Femur (tissue), 1 donor: ENCODE measurements around the gene OTC.

Source experiments
- DNase-seq: peaks from one replicate; pipeline ENCODE4 v3.0.0-alpha.2; 2017

The OTC gene

DNA sequence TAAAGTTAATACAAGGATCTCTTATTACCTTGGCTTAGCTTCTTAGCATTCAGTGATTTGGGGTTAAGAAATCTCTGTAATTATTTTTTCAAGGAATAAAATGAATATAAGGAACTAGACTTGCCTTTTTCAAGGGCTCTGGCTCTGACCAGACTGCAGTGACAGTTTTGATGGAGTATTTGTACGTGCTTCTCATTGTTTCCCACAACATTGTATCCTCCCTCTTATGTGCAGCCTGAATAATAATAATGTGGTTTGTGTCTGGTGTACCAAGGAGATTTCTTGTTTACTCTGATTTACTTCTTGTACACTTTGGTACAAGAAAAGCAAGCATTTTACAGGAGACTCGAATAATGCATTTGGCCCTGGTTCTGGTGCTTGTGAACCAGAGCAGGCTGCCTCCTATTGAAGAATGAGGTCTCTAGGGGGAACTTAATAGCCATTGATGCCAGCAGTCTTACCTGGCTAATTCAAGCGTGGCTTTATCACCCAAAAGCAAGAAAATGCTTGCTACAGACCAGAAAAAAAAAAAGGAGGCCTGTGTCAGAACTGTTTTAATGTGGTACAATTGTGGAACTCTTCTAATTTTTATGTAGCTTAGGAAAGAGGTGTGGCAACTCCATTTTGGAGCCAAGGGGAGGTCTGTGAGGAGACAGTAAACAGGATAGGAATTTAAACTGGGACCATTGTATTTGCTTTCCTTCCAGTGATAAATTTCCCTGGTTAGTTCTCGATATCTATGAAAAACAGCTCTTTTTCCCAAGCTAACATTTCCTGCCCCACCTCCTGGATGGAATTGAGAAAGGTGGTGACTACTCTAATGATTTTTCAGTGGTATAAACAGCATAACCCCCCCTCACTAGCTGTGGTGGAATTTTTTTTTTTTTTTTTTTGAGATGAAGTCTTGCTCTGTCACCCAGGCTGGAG lies 5.6 kb downstream of the OTC start:
- DNase-seq = no peak

DNA sequence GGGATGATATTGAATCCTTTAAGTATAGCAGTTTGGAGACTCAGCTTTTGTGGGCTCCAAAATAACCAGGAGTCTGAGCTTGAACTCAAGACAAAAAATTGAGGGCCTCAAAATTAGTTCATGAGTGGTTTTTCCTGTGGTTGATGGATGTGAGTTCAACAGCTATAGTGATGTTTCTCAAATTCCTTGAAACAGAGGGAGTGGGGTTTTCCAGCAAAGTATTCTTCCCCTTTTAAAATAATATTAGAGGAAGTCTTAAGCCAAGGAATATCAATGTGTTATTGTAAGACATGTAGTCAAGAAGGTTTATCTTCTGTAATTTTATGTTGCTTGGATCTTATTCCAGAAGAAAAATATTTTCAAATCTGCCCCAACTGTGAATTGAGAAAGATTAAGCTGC lies 10.6 kb downstream of the OTC start:
- no peak for DNase-seq

DNA sequence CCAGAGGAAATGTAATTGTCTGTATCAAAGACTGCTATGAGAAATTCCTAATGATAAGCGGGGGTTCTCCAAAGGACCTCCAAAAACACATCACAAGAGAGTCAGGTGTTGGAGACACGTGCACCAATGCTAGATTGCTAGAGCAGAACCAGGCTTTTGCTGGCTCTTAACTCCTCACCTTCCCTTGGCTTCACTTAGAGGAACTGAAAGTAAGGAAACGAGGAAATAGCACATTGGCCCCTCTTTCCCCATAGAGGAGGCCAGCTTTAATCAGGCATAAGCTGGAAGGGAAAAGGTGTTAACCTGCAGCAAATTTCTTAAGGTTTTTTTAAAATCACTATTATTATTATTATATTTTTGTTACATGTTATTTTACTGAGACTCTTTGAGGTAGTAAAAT lies 13.6 kb downstream of the OTC start:
- no peak for DNase-seq

DNA sequence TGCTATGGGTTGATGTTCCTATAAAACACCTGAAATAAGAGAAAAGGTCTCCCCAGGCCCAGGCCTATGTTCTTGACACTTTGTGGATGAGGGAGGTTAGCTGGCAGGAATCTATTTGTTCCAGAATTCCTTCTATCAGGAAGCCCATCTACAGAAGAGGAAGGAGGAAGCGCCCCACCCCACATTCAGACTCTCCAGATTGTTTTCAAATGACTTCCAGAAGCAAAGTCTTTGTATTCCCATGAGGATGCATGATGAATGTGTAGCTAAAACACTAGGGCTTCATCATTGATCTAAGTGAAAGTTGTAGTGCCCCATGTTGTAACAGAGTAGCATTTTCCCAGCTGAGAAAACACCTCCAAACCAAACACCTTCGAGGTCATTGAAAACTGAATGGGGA lies 16.4 kb downstream of the OTC start:
- no peak for DNase-seq

DNA sequence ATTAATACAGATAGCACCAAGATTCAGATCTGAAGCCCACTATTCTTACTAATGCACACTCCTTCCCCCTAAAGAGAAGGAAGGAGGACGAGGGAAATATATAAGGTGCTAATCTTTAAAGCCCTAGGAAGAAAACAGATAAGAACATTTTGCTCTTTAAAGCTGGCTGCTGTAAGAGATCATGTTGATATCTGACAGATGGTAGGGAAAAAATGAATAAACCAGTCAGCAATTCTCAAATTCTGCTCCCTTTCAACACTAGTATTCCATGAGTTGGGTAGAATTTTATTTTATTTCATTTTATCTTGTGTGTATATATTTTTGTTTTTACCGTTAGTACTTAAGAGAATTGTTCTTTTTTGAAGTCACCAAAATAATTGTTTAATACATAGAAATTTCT lies 19.2 kb downstream of the OTC start:
- no peak for DNase-seq

DNA sequence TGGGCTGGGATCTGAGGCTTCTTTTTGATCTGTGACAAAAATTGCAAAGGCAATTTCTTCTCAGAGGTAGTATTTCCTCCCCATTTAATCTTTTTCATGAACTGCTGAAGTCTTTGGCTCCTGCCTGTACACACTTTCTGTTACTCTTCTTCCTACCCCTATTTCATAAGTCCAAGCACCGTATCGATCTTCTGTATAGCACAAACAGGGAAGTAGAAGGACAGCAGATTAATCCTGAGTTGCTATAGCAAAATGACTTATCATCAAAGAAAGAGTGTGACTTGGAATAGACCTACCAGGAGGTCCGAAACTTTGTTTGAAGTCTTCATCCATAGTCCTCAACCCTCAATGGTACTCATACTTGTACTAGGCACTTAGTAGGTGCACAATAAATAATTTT lies 22.0 kb downstream of the OTC start:
- no peak for DNase-seq

DNA sequence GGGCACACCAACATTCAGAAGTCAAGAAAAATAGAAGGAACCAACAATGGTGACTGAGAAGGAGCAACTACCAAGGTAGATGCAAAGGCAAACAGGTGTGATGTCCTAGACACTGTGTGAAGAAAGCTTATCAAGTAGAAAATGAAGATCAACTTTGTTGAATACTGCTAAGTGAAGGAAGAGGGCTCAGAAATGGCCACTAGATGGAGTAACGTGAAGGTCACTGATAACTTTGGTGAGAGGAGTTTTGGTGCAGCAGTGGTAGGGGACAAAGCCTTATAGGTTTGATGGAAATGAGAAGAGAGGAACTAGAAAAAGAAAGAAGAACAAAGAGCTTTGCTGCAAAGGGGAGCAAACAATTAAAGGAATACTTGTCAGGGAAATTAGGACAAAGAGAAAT lies 23.5 kb downstream of the OTC start:
- no peak for DNase-seq

DNA sequence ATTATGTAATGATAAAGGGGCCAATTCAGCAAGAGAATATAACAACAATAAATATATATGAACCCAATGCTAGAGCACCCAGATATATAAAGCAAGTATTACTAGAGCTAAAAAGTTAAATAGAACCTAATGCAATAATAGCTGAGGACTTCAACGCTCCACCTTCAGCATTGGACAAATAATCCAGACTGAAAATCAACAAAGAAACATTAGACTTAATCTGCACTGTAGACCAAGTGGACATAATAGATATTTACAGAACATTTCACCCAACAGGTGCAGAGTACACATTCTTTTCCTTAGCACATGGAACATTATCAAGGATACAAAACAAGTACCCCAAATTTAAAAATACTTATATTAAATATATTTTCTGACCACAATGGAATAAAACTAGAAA lies 24.3 kb downstream of the OTC start:
- no peak for DNase-seq

DNA sequence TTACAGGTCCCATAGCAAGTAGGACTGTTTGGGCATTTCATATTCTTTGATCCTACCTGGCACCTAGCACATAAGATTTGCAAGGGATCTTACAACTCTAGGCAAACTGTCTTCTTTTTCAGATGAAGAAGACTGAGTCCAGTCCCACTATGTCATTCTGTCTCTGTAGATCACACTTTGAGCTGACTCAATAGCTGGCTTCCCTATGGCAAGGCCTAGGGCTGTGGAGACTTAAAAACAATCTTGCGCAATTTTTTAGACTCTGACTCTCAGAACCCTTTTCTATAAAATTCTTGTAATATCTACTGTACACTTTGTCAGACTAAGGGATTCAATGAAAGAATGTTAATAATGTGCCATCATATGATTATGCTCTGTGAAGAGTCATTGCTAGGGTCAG lies 26.7 kb downstream of the OTC start:
- DNase-seq = no peak

DNA sequence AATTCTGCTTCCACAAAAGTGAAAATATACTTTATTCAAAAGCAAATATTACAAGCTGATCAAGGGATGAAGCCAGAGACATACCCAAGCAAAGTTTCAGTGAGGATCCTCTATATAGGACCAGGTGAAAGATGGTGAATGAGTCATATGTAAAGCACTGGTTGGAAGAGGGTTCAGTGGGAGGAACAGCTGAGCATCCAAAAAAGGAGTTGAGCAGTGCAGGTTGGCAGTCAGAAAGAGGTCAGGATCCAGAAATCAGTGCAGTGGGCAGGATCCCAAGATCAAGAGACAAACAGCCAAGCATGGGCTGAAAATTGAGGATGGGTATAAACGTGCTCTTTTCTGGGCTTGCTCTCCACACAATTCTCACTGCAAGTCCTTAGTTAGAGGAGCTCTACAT lies 30.3 kb downstream of the OTC start:
- no peak for DNase-seq

DNA sequence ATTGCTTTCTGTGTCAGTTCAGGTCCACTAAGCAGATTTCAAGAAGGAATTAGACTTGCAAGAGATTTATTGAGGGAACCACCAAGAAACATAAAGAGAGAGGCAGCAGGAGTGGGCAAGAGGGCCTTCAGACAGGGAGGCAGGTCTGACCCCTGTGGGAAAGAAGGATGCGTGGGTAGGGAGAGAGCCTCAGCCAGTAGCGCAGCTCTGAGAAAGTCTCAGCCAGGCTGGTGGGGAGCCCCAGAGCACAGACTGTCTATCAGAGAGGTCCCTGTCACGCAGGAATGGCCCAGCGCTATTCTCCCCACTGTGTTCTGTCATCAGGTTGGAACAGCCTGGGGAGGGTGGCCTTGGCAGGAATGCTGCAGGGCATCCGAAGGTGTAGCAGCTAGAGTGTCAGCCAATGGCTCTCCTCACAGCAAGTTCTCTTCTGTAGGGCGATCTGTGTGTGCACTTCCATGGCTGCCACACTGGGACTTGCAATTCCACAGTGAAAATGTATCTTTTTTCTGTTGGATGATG lies 48.0 kb downstream of the OTC start:
- DNase-seq = no peak

DNA sequence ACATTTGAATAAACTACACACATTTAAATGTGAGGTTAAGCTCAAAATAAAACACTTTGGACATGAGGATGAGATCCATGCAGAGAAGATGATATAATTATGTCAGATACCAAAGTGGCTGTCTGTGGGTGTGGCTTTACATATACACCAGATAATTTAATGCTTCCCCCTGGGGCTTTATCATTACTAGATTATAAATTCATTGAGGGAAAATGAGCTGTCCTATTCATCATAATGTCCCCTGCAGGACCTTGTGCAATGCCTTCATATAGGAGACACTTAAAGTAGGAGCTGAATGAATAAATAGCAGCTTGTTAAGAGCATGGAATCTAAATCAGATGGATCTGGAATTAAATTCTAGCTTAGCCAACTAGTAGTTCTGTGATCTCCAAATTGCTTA lies 49.7 kb downstream of the OTC start:
- DNase-seq = no peak

DNA sequence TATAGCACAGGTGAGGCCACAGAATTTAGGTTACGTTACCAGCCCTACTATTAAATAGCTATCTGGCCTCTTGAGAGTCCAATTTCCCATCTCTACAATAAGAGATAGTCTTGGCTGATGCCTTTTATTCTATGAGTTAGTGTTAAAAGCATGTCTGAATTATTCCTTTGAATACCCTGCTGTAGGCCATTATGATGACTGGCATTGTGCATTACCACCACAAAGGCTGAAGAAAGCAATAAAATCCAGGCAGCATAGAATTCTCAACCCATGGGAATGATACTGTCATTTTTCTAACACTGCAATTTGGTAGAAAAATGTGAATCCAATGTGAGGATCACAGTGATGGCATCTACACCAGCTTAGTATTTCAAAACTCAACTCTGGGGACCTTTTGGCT lies 51.4 kb downstream of the OTC start:
- DNase-seq = no peak

DNA sequence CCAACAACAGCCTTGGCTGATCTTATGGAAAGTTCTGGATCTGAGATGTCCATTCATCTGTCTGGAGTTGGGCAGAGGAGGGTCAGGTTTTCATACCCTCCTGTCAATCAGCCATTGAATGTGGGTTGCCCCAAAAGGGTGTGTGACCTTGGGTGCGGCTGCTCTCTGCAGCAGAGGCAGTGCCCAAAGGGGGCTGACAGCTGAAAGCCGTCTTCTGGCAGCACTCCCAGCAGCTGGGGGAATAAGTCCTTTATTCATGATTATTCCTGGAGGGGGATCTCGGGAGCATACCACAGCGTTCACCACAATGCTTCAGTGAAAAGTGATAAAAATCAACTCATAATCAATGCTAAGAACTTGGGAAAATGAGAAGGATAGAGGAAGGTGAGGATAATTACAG lies 54.7 kb downstream of the OTC start:
- DNase-seq = peak; percentile 21

DNA sequence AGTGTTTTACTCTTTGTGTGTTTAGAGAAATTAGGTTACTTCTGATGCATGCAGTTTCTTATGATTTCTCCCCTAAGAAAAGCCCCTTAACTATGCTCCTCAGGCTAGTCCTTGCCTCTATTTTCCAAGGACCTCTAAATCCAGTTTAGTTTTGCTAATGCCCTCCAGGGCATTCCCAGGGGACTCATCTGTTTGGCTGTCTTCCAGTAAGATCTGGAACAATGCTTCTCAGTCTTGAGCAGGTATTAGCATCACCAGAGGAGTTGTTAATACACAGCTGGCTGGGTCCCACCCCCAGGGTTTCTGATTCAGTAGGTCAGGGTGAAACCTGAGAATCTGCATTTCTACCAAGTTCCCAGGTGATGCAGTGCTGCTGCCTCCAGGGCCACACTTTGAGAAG lies 56.9 kb downstream of the OTC start:
- DNase-seq = no peak

DNA sequence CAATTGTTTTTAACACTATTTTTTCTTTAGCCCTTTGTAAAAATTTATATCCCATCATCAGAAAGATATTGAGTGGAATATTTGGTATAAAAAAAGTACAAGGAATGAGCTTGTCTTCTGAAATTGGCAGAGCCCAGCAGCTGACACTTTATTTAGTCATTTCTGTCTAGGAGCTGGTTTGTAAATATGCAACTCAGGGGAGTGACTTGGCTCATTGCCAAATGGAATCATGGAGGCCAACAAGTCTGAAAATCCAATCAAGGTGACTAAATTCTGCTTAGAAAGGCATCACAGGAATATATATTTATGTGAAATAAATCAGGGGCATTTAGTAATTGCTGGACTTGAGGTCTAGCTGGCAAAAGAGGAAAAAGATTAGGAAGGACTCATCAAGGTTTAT lies 74.4 kb downstream of the OTC start:
- no peak for DNase-seq

DNA sequence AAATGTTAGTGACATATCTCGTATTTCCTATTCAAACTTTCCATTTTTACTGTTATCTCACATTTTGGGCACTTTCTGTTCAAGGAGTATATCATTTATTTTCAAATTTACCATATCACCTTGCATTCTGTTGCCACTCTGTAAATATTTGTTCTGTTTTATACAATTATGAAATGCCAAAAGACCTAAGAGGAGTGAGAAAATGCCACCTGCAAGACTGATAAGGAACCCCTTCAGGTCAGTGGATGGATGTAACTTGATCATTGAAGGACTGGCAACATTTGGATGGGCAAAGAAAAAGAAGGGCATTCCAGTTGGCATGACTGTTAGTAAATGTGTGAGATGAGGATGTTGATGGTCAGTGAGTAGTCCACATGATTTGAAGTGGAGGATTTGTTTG lies 79.1 kb downstream of the OTC start:
- DNase-seq = no peak

DNA sequence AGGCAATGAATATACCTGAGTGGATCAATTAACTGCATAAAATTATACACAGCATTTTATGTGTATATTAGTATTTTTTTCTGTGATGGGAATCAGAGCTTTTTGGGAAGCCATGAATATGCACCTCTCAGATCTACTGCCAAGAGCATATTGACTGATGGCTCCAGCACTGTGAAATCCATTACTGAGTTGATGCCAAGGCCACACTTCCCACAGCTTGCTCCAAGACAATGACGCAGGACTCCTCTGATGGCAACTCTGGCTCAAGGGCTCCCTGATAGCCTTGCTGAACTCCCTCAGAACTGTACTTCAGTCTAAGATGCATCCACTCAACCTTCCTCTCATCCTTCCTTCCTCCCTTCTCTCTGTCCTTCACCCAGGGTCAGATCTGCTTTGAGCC lies 82.7 kb downstream of the OTC start:
- no peak for DNase-seq

DNA sequence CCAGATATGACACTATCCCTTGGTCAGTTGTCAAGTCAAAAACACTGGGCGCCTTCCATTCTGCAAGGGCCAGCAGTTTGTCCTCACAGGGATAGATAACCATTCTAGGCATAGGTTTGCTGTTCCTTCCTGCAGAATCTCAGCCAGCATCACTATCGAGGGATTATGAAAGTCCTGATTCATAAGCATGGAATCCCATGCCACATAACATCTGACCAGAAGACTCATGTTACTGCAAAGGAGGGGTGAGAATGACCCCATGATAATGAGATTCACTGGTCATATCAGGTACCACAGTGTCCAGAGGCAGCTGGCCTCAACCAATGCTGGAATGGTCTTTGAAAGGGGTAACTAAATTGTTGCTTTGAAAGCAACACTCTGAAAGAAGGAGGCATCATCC lies 84.7 kb downstream of the OTC start:
- no peak for DNase-seq

DNA sequence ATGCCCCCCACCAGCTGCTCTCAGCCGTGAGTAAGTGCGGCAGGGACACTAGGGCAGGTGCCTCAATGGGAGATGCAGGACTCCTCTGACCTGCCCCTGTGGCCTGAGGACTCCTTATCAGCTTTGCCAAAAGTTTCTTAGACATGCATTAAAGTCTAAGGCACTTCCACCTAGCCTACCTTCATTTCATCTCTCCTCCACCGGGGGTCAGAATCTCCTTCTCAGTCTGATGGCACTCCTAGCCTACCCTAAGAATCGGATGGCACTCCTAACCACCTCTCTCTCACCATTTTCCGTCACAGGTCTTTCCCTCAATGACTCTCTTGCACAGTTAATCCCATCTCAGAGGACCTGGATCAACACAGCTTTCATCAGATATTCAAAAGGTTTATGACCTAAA lies 85.9 kb downstream of the OTC start:
- DNase-seq = no peak

DNA sequence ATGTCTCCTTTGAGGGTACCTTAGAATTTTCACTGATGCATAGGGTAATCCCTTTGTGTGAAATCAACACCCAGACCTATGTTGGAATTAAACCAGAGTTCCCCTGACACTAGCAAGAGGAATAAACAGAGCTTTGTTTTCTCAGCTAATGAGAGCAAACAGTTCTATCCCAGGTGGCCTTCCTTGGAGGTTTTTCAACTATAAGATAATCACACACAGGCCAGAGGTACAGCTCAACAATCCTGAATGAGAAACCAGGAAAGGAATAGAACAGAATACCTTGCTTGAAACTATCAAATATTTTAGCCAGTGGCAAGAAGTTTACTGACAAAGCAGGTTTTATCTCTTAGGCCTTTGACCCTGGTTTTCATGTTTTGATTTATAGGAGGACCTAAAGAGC lies 100.2 kb downstream of the OTC start:
- DNase-seq = no peak

DNA sequence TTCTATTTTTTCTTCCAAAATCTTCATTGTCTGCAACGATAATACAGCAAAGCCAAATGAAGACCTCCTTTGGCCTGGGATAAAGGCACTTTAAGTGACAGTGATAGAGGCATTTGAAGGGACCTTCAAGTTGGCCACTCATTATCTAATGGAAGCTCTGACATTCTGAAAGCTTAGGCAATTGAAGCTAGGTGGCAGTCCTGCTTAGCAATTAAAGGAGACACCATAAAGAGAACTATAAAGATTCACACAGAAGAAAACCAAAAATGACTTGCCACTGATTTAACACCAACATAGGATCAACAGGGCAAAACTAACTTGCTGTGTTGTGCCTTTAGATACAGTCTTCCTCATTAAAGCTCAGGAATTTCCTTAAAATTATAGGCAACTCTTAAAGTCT lies 105.7 kb downstream of the OTC start:
- no peak for DNase-seq

DNA sequence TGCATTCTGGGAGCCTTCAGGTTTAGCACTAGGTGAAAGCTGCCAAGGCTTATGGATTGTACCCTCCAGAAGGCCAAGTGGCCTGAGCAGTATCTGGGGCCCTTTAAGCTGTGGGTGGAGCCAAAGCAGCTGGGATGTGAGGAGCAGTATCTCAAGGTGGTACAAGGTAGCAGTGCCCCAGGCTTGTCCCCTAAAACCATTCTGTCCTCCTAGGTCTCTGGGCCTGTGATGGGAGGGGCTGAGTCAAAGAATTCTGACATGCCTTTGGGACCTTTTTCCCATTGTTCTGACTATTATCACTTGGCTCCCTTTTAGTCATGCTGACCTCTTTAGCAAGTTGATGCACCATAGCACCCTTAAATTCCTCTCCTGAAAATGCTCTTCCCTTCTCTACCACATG lies 109.9 kb downstream of the OTC start:
- DNase-seq = no peak

DNA sequence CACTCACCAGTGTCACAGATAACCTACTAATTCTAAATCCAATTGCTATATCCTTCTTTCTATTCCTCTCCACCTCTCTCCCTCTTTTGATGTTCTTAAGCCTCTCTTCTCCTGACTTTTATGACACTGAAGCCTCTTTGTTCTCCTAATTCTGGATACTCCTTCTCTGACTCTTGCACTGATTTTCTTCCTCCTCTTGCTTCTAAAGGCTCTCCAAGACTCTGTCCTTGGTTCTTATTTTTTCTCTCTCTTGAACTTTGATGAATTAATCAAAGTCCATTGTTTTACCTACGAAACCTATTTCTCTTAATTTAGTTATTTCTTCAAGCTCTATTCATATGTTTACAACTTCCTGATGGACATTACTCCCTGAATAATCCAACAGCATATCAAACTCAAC lies 113.3 kb downstream of the OTC start:
- no peak for DNase-seq

DNA sequence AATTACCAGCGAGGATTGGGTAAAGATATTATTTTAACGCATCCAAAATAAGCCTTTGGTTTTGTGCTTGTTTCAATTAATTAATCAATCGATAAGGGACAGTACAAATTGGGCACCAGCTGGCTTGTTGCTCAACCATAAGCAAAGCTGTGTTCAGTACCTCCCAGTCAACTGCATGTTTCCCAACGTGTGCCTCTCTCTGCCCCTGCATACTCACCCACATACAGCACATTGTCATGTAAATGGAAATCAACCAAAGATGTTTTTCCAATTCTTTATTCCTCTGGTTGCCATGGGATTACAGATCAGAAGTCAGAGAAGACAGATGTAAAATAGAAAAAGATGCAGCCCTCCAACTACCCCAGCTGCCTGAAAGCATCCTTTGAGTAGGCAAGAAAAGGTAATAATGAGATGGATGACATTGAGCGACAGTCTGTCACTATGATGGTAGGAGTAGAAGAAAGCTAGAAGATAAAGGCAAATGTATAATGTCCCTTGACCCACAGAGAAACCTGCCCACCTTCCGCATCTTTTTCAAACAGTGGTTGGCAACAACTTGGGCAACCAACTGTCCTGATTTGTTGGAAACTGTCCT lies 116.3 kb downstream of the OTC start:
- no peak for DNase-seq
